ENCODE measurements around the gene SOAT1. TPM values are rescaled to one million over a fixed set of nuclear protein-coding genes. Genes with fewer than 3 reads are reported as not detected.

SOAT1 gene
- total RNA-seq, 1 donor from 2014 or later, result 111 TPM

DNA sequence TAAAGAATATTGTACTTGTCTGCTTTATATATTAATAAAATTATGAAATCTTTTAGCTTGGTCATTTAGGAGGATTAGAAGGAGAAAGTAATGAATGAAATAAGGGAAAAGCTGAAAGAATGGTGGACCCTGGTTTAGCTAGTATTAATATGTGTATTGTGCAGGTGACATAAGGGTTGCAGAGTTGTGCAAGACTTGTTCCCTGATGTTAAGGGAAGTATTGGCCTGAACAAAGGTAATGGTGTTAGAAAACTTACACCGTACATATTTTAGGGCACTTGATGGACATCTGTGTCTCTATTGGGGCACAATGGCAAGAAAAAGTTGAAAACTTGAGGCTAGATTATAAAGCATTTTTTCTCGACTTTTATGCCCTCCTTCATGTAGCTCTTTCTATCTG, 32.2 kb downstream of the SOAT1 start:
- TF ChIP-seq CTCF (IDR thresholded peaks at IDR 0.05; ENCODE audit: insufficient read depth, low read depth, low read length) (no peak), EZH2 (IDR thresholded peaks at IDR 0.05; ENCODE audit: insufficient read depth, low read length) (no peak)

GRCh38 chr1:179326746-179327145, 33.1 kb downstream of the SOAT1 start:
- Mint-ChIP-seq H3K36me3 (ENCODE audit: low read depth, unreplicated experiment) (peaks cover 20% of the 10 kb centered on the region), H3K4me1 (ENCODE audit: low read depth, unreplicated experiment) (no peaks in the 10 kb centered on the region), H3K4me3 (ENCODE audit: unreplicated experiment) (no peak overlapping the region), H3K27ac (ENCODE audit: unreplicated experiment) (no peak overlapping the region), H3K9me3 (ENCODE audit: unreplicated experiment) (no peaks in the 10 kb centered on the region), H3K27me3 (ENCODE audit: low read depth, unreplicated experiment) (no peaks in the 10 kb centered on the region)
- TF ChIP-seq EZH2 (IDR thresholded peaks at IDR 0.05; ENCODE audit: insufficient read depth, low read length) (no peak), CTCF (IDR thresholded peaks at IDR 0.05; ENCODE audit: insufficient read depth, low read depth, low read length) (no peak)
- FAIRE-seq (no peak), DNase-seq (ENCODE audit: low read depth) (no peak)
- Histone ChIP-seq H3K9ac (ENCODE audit: low read length) (no peak overlapping the region), H4K20me1 (ENCODE audit: insufficient read depth, low read length) (peaks cover 4% of the 10 kb centered on the region), H3K27me3 (ENCODE audit: insufficient read depth, low read length) (no peaks in the 10 kb centered on the region), H2AFZ (ENCODE audit: low read depth, low read length) (no peak overlapping the region), H3K4me3 (ENCODE audit: insufficient read depth, low read depth, low read length) (no peak overlapping the region), H3K79me2 (ENCODE audit: insufficient read depth, low read length) (peaks cover 29% of the 10 kb centered on the region), H3K4me2 (ENCODE audit: low read length) (no peak overlapping the region), H3K36me3 (ENCODE audit: insufficient read depth, low read length) (peaks cover 4% of the 10 kb centered on the region), H3K9me3 (ENCODE audit: insufficient read depth, low read depth, low read length) (no peaks in the 10 kb centered on the region), H3K27ac (ENCODE audit: low read depth, low read length) (no peak overlapping the region), H3K4me1 (ENCODE audit: insufficient read depth, low read length) (no peaks in the 10 kb centered on the region)

More for the DNA sequence above, 32.2 kb downstream of the SOAT1 start:
- no peak for FAIRE-seq
- H3K36me3 ChIP-seq (ENCODE audit: insufficient read depth, low read length), result peaks cover 4% of the 10 kb centered on the region
- Mint-ChIP-seq H3K36me3 (ENCODE audit: low read depth, unreplicated experiment) (peaks cover 25% of the 10 kb centered on the region), H3K27ac (ENCODE audit: unreplicated experiment) (no peak overlapping the region), H3K4me3 (ENCODE audit: unreplicated experiment) (no peak overlapping the region), H3K9me3 (ENCODE audit: unreplicated experiment) (no peaks in the 10 kb centered on the region), H3K4me1 (ENCODE audit: low read depth, unreplicated experiment) (no peaks in the 10 kb centered on the region), H3K27me3 (ENCODE audit: low read depth, unreplicated experiment) (no peaks in the 10 kb centered on the region)
- H3K27me3 ChIP-seq (ENCODE audit: insufficient read depth, low read length), result no peaks in the 10 kb centered on the region
- H3K9me3 ChIP-seq (ENCODE audit: insufficient read depth, low read depth, low read length), result no peaks in the 10 kb centered on the region
- H3K27ac ChIP-seq (ENCODE audit: low read depth, low read length), result no peak overlapping the region
- no peaks in the 10 kb centered on the region for H3K4me1 ChIP-seq (ENCODE audit: insufficient read depth, low read length)
- no peak overlapping the region for H3K4me3 ChIP-seq (ENCODE audit: insufficient read depth, low read depth, low read length)
- no peak overlapping the region for H3K9ac ChIP-seq (ENCODE audit: low read length)
- no peak overlapping the region for H3K4me2 ChIP-seq (ENCODE audit: low read length)
- peaks cover 4% of the 10 kb centered on the region for H4K20me1 ChIP-seq (ENCODE audit: insufficient read depth, low read length)
- peaks cover 37% of the 10 kb centered on the region for H3K79me2 ChIP-seq (ENCODE audit: insufficient read depth, low read length)
- H2AFZ ChIP-seq (ENCODE audit: low read depth, low read length), result no peak overlapping the region
- DNase-seq (ENCODE audit: low read depth), result no peak

DNA sequence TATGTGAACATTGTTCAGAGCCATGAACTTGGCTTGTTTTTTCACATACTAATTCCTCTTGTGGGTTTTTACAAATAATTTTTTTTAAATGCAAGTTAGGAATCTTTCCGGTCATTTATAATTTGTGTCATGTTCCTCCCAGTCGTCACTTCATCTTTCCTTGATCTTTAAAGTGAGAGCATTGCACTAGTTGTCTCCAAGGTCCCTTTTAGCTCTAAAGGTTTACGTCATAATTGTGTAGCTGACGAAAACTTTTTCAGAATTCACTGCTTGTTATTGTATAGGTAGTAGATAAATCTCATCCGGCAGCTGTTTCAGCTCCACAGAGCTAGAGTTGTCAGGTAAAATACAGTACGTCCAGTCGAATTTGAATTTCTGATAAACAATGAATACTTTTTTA, 33.6 kb downstream of the SOAT1 start:
- Histone ChIP-seq H3K27ac (ENCODE audit: low read depth, low read length) (no peak overlapping the region), H3K4me2 (ENCODE audit: low read length) (no peak overlapping the region), H3K9ac (ENCODE audit: low read length) (no peak overlapping the region), H3K4me1 (ENCODE audit: insufficient read depth, low read length) (no peaks in the 10 kb centered on the region), H3K27me3 (ENCODE audit: insufficient read depth, low read length) (no peaks in the 10 kb centered on the region), H3K9me3 (ENCODE audit: insufficient read depth, low read depth, low read length) (no peaks in the 10 kb centered on the region), H3K36me3 (ENCODE audit: insufficient read depth, low read length) (peaks cover 4% of the 10 kb centered on the region), H3K4me3 (ENCODE audit: insufficient read depth, low read depth, low read length) (no peak overlapping the region), H3K79me2 (ENCODE audit: insufficient read depth, low read length) (peaks cover 27% of the 10 kb centered on the region), H4K20me1 (ENCODE audit: insufficient read depth, low read length) (peaks cover 4% of the 10 kb centered on the region), H2AFZ (ENCODE audit: low read depth, low read length) (no peak overlapping the region)
- DNase-seq (ENCODE audit: low read depth), result no peak
- FAIRE-seq, result no peak
- peaks cover 18% of the 10 kb centered on the region for H3K36me3 Mint-ChIP-seq (ENCODE audit: low read depth, unreplicated experiment)
- H3K27ac Mint-ChIP-seq (ENCODE audit: unreplicated experiment), result no peak overlapping the region
- no peaks in the 10 kb centered on the region for H3K9me3 Mint-ChIP-seq (ENCODE audit: unreplicated experiment)
- no peak overlapping the region for H3K4me3 Mint-ChIP-seq (ENCODE audit: unreplicated experiment)
- no peaks in the 10 kb centered on the region for H3K27me3 Mint-ChIP-seq (ENCODE audit: low read depth, unreplicated experiment)
- no peaks in the 10 kb centered on the region for H3K4me1 Mint-ChIP-seq (ENCODE audit: low read depth, unreplicated experiment)
- TF ChIP-seq EZH2 (IDR thresholded peaks at IDR 0.05; ENCODE audit: insufficient read depth, low read length) (no peak), CTCF (IDR thresholded peaks at IDR 0.05; ENCODE audit: insufficient read depth, low read depth, low read length) (no peak)
